H9 (cell line): ENCODE results near the gene PLK2. TPM values are rescaled to one million over a fixed set of nuclear protein-coding genes. Genes with fewer than 3 reads are reported as not detected.

Source experiments
- DNase-seq: peaks from one replicate; pipeline ENCODE4 v3.0.0-alpha.2; 2017
- H2AFZ ChIP-seq: one replicate; pipeline ENCODE4 v1.6.1; 2013; ENCODE audit warnings: mild to moderate bottlenecking, low read length, control low read depth, moderate library complexity
- H2AK5ac ChIP-seq: 2 replicates; pipeline ENCODE4 v1.6.1; 2013; ENCODE audit warnings: low read length, control low read depth, mixed read lengths; ENCODE audit not compliant: insufficient read length
- H2BK120ac ChIP-seq: one replicate; pipeline ENCODE4 v1.6.1; 2013; ENCODE audit warnings: low read depth, mild to moderate bottlenecking, low read length, control low read depth, inconsistent platforms; ENCODE audit not compliant: poor library complexity, severe bottlenecking
- H2BK12ac ChIP-seq: 2 replicates; pipeline ENCODE4 v1.6.1; 2013; ENCODE audit warnings: low read length, control low read depth, mixed read lengths, low read depth; ENCODE audit not compliant: insufficient read length
- H2BK15ac ChIP-seq: 2 replicates; pipeline ENCODE4 v1.6.1; 2013; ENCODE audit warnings: low read depth, low read length, control low read depth
- H2BK20ac ChIP-seq: one replicate; pipeline ENCODE4 v1.6.1; 2013; ENCODE audit warnings: low read depth, mild to moderate bottlenecking, low read length, control low read depth, inconsistent platforms; ENCODE audit not compliant: poor library complexity, severe bottlenecking
- H2BK5ac ChIP-seq: 2 replicates; pipeline ENCODE4 v1.6.1; 2013; ENCODE audit warnings: low read length, control low read depth, mixed read lengths; ENCODE audit not compliant: insufficient read length
- H3K14ac ChIP-seq: 2 replicates; pipeline ENCODE4 v1.6.1; 2013; ENCODE audit warnings: low read length, control low read depth; ENCODE audit not compliant: insufficient read depth
- H3K18ac ChIP-seq: 2 replicates; pipeline ENCODE4 v1.6.1; 2013; ENCODE audit warnings: low read depth, mild to moderate bottlenecking, mixed read lengths, low read length, control low read depth; ENCODE audit not compliant: insufficient read length
- H3K23ac ChIP-seq: 2 replicates; pipeline ENCODE4 v1.6.1; 2013; ENCODE audit warnings: low read length, control low read depth, mixed read lengths, low read depth; ENCODE audit not compliant: insufficient read length
- H3K23me2 ChIP-seq: 2 replicates; pipeline ENCODE4 v1.6.1; 2013; ENCODE audit warnings: low read depth, mild to moderate bottlenecking, mixed read lengths, low read length, control low read depth; ENCODE audit not compliant: insufficient read length, poor library complexity, severe bottlenecking
- H3K27ac ChIP-seq: 2 replicates; pipeline ENCODE4 v1.5.1; 2013; ENCODE audit warnings: low read length, control low read depth, mixed read lengths, low read depth; ENCODE audit not compliant: insufficient read length
- H3K27me3 ChIP-seq: 2 replicates; pipeline ENCODE4 v1.6.1; 2013; ENCODE audit warnings: low read length, control low read depth, inconsistent platforms; ENCODE audit not compliant: insufficient read depth
- H3K4ac ChIP-seq: 2 replicates; pipeline ENCODE4 v1.6.1; 2013; ENCODE audit warnings: low read depth, mild to moderate bottlenecking, control low read depth, inconsistent platforms, low read length, moderate library complexity
- H3K4me1 ChIP-seq: 2 replicates; pipeline ENCODE4 v1.6.1; 2013; ENCODE audit warnings: low read length, control low read depth, inconsistent platforms; ENCODE audit not compliant: insufficient read depth
- H3K4me2 ChIP-seq: 2 replicates; pipeline ENCODE4 v1.6.1; 2013; ENCODE audit warnings: low read length, control low read depth, mixed read lengths; ENCODE audit not compliant: insufficient read length, insufficient read depth
- H3K56ac ChIP-seq: 2 replicates; pipeline ENCODE4 v1.6.1; 2013; ENCODE audit warnings: low read depth, mild to moderate bottlenecking, mixed read lengths, low read length, control low read depth; ENCODE audit not compliant: insufficient read length
- H3K79me1 ChIP-seq: 2 replicates; pipeline ENCODE4 v1.6.1; 2013; ENCODE audit warnings: low read depth, mild to moderate bottlenecking, moderate library complexity, low read length, control low read depth, inconsistent platforms; ENCODE audit not compliant: insufficient read depth, poor library complexity, severe bottlenecking
- H3K79me2 ChIP-seq: 2 replicates; pipeline ENCODE4 v1.6.1; 2013; ENCODE audit warnings: low read length, control low read depth, inconsistent platforms; ENCODE audit not compliant: insufficient read depth
- H3K9ac ChIP-seq: 2 replicates; pipeline ENCODE4 v1.6.1; 2013; ENCODE audit warnings: low read length, control low read depth, mixed read lengths; ENCODE audit not compliant: insufficient read length; ENCODE audit errors: extremely low read depth
- H3K9me3 ChIP-seq: one replicate; pipeline ENCODE4 v1.6.1; 2013; ENCODE audit warnings: low read depth, low read length, inconsistent platforms; ENCODE audit not compliant: control insufficient read depth
- H3T11ph ChIP-seq: one replicate; pipeline ENCODE4 v1.6.1; 2013; ENCODE audit warnings: mild to moderate bottlenecking, low read length, control low read depth, inconsistent platforms
- H4K20me1 ChIP-seq: one replicate; pipeline ENCODE4 v1.6.1; 2013; ENCODE audit not compliant: control insufficient read depth, insufficient read length, insufficient read depth
- H4K5ac ChIP-seq: 2 replicates; pipeline ENCODE4 v1.6.1; 2013; ENCODE audit warnings: low read depth, mild to moderate bottlenecking, mixed read lengths, low read length, control low read depth; ENCODE audit not compliant: insufficient read length
- H4K8ac ChIP-seq: replicated peaks from 2 replicates; pipeline ENCODE4 v1.6.1; 2013; ENCODE audit warnings: low read length, control low read depth, mixed read lengths, low read depth; ENCODE audit not compliant: insufficient read length
- H4K91ac ChIP-seq: 2 replicates; pipeline ENCODE4 v1.6.1; 2013; ENCODE audit warnings: low read depth, mild to moderate bottlenecking, moderate library complexity, mixed read lengths, low read length, control low read depth; ENCODE audit not compliant: insufficient read length
- H3K27ac Mint-ChIP-seq, 3 experiments: 2 replicates in 2 of 3; 3 replicates in 1 of 3; pipeline ENCODE4 v1.8.0; 2020 to 2021; ENCODE audit warnings: mixed read lengths in 3 of 3, mild to moderate bottlenecking in 1 of 3, moderate library complexity in 1 of 3
- H3K27me3 Mint-ChIP-seq: 2 replicates; pipeline ENCODE4 v1.8.0; 2021; ENCODE audit warnings: low read depth, mild to moderate bottlenecking, moderate library complexity, mixed read lengths
- H3K36me3 Mint-ChIP-seq, 3 experiments: 2 replicates in 2 of 3; 3 replicates in 1 of 3; pipeline ENCODE4 v1.8.0; 2020 to 2021; ENCODE audit warnings: low read depth in 3 of 3, mixed read lengths in 3 of 3; ENCODE audit not compliant: insufficient read depth in 1 of 3
- H3K4me1 Mint-ChIP-seq, 2 experiments: 2 replicates each; pipeline ENCODE4 v1.8.0; 2020; ENCODE audit warnings: mixed read lengths in 2 of 2
- H3K4me3 Mint-ChIP-seq, 2 experiments: 2 replicates in 1 of 2; 3 replicates in 1 of 2; pipeline ENCODE4 v1.8.0; 2020 to 2021; ENCODE audit warnings: mild to moderate bottlenecking in 2 of 2, mixed read lengths in 2 of 2, moderate library complexity in 1 of 2
- H3K9me3 Mint-ChIP-seq, 2 experiments: 2 replicates in 1 of 2; 3 replicates in 1 of 2; pipeline ENCODE4 v1.8.0; 2020; ENCODE audit warnings: mild to moderate bottlenecking in 2 of 2, mixed read lengths in 2 of 2, moderate library complexity in 1 of 2
- CTCF ChIP-seq: fragments of 200-600 bp; sonication (generic); conservative IDR thresholded peaks from 3 replicates; pipeline ENCODE4 v1.8.0; 2021; ENCODE audit warnings: antibody characterized with exemption, mild to moderate bottlenecking
- WGBS: extraction: QIAGEN DNeasy Blood & Tissue Kit; methylation state at CpG from one replicate; pipeline ENCODE4 v1.1.7; 2013; ENCODE audit warnings: missing lambda C conversion rate, low lambda C conversion rate, mixed read lengths; ENCODE audit not compliant: insufficient read length; ENCODE audit errors: extremely low coverage; 5-methylcytosine and 5-hydroxymethylcytosine counted together
- total RNA-seq: library from RNA; stranded (reverse); gene quantifications from 2 replicates; pipeline ENCODE4 v1.2.1, GENCODE V29; 2021

Gene PLK2
- total RNA-seq, 1 experiment from 2014 or later = 26.2 TPM

DNA sequence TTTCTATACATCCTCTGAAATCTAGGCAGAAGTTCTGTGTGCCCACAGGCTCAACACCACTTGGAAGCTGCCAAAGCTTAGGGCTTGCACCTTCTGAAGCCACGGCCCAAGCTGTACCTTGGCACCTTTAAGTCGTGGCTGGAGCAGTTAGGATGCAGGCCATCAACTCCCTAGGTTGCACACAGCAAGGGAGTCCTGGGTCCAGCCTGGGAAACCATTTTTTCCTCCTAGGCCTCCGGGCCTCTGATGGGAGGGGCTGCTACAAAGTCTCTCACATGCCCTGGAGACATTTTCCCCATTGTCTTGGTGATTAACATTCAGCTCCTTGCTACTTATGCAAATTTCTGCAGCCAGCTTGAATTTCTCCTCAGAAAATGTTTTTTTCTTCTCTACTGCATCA, 15.5 kb upstream of the PLK2 start:
- Histone ChIP-seq H4K20me1 (no peaks in the 10 kb centered on the region), H3K27me3 (no peaks in the 10 kb centered on the region), H3K23ac (no peak overlapping the region), H3K9me3 (peaks cover 6% of the 10 kb centered on the region), H2BK5ac (no peak overlapping the region), H2AK5ac (no peak overlapping the region), H3K4me2 (no peak overlapping the region), H2BK15ac (no peak overlapping the region), H3K23me2 (no peaks in the 10 kb centered on the region), H2AFZ (no peak overlapping the region), H4K8ac (no peak overlapping the region), H2BK20ac (no peak overlapping the region), H2BK12ac (no peak overlapping the region), H4K91ac (no peak overlapping the region), H3K27ac (no peak overlapping the region), H3K14ac (no peak overlapping the region), H3K56ac (no peak overlapping the region), H3K4me1 (no peaks in the 10 kb centered on the region), H3T11ph (no peak overlapping the region), H4K5ac (no peak overlapping the region), H3K18ac (no peak overlapping the region), H3K79me2 (no peaks in the 10 kb centered on the region), H2BK120ac (no peak overlapping the region), H3K9ac (no peak overlapping the region), H3K79me1 (no peaks in the 10 kb centered on the region), H3K4ac (no peak overlapping the region)
- H3K4me3 Mint-ChIP-seq = no peak overlapping the region
- no peaks in the 10 kb centered on the region for H3K27me3 Mint-ChIP-seq
- H3K36me3 Mint-ChIP-seq = peaks cover 6 to 28% (median 21%) of the 10 kb centered on the region in 3 experiments
- H3K27ac Mint-ChIP-seq = no peak overlapping the region
- no CpG with 5 or more reads among the region's 3 CpGs for WGBS
- peaks cover 34 to 38% of the 10 kb centered on the region in 2 experiments for H3K9me3 Mint-ChIP-seq
- DNase-seq = no peak
- no peaks in the 10 kb centered on the region for H3K4me1 Mint-ChIP-seq
- TF ChIP-seq CTCF = no peak
